ENCODE data around the gene TNIK. TPM values are rescaled to one million over a fixed set of nuclear protein-coding genes. Genes with fewer than 3 reads are reported as not detected.

The TNIK gene
- total and polyA plus RNA-seq, 4 donors, result 3.7 to 9.8 (median 5.2) TPM

DNA sequence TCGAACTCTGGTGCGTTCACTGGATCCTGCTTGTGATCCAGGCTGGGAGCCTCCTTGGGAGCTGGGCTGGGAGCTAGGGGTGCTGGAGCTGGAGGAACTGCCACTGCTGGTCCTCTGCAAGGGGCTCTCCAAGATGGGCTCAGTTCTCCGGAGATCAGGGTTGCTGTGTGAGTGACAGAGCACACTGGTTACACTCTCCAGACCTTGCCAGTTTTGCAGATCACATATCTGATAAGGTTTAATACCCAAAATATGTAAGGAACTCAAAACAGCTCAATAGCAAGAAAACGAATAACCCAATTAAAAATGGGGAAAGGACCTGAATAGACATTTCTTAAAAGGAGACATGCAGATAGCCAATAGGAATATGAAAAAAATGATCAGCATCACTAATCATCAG, 349.5 kb downstream of the TNIK start:
- Histone ChIP-seq H3K27ac (ENCODE audit: low read depth in 1 of 2, low read length in 2 of 2) (no peak overlapping the region), H3K9ac (ENCODE audit: low read depth in 1 of 2, low read length in 2 of 2) (no peak overlapping the region), H3K9me3 (ENCODE audit: control insufficient read depth in 4 of 4, low read length in 3 of 4) (no peaks in the 10 kb centered on the region), H3K36me3 (ENCODE audit: control insufficient read depth in 4 of 4, insufficient read depth in 3 of 4, low read depth in 1 of 4, low read length in 3 of 4) (peaks cover 2 to 6% (median 5%) of the 10 kb centered on the region in 4 donors), H3K4me1 (ENCODE audit: control insufficient read depth in 4 of 4, insufficient read depth in 4 of 4, low read length in 3 of 4) (no peaks in the 10 kb centered on the region), H3K4me3 (ENCODE audit: low read depth in 1 of 3, low read length in 3 of 3) (no peak overlapping the region), H3K27me3 (ENCODE audit: control insufficient read depth in 4 of 4, insufficient read depth in 4 of 4, low read length in 3 of 4) (no peaks in the 10 kb centered on the region)
- DNase-seq (ENCODE audit: low spot score), result no peak
- TF ChIP-seq, protein P1, sequence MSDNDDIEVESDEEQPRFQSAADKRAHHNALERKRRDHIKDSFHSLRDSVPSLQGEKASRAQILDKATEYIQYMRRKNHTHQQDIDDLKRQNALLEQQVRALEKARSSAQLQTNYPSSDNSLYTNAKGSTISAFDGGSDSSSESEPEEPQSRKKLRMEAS (IDR thresholded peaks at IDR 0.05), result no peak
- TF ChIP-seq SP1 (IDR thresholded peaks at IDR 0.05), result no peak
- no peak for TF ChIP-seq YY1 (IDR thresholded peaks at IDR 0.05)
- TF ChIP-seq, protein P2, sequence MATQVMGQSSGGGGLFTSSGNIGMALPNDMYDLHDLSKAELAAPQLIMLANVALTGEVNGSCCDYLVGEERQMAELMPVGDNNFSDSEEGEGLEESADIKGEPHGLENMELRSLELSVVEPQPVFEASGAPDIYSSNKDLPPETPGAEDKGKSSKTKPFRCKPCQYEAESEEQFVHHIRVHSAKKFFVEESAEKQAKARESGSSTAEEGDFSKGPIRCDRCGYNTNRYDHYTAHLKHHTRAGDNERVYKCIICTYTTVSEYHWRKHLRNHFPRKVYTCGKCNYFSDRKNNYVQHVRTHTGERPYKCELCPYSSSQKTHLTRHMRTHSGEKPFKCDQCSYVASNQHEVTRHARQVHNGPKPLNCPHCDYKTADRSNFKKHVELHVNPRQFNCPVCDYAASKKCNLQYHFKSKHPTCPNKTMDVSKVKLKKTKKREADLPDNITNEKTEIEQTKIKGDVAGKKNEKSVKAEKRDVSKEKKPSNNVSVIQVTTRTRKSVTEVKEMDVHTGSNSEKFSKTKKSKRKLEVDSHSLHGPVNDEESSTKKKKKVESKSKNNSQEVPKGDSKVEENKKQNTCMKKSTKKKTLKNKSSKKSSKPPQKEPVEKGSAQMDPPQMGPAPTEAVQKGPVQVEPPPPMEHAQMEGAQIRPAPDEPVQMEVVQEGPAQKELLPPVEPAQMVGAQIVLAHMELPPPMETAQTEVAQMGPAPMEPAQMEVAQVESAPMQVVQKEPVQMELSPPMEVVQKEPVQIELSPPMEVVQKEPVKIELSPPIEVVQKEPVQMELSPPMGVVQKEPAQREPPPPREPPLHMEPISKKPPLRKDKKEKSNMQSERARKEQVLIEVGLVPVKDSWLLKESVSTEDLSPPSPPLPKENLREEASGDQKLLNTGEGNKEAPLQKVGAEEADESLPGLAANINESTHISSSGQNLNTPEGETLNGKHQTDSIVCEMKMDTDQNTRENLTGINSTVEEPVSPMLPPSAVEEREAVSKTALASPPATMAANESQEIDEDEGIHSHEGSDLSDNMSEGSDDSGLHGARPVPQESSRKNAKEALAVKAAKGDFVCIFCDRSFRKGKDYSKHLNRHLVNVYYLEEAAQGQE (IDR thresholded peaks at IDR 0.05), result no peak
- TF ChIP-seq, protein P3, sequence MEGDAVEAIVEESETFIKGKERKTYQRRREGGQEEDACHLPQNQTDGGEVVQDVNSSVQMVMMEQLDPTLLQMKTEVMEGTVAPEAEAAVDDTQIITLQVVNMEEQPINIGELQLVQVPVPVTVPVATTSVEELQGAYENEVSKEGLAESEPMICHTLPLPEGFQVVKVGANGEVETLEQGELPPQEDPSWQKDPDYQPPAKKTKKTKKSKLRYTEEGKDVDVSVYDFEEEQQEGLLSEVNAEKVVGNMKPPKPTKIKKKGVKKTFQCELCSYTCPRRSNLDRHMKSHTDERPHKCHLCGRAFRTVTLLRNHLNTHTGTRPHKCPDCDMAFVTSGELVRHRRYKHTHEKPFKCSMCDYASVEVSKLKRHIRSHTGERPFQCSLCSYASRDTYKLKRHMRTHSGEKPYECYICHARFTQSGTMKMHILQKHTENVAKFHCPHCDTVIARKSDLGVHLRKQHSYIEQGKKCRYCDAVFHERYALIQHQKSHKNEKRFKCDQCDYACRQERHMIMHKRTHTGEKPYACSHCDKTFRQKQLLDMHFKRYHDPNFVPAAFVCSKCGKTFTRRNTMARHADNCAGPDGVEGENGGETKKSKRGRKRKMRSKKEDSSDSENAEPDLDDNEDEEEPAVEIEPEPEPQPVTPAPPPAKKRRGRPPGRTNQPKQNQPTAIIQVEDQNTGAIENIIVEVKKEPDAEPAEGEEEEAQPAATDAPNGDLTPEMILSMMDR (IDR thresholded peaks at IDR 0.05; ENCODE audit: low read depth, low read length, missing input control), result no peak
- TF ChIP-seq RXRA (IDR thresholded peaks at IDR 0.05), result no peak
- 99% methylated on average over 4 of the region's 4 CpGs for WGBS

DNA sequence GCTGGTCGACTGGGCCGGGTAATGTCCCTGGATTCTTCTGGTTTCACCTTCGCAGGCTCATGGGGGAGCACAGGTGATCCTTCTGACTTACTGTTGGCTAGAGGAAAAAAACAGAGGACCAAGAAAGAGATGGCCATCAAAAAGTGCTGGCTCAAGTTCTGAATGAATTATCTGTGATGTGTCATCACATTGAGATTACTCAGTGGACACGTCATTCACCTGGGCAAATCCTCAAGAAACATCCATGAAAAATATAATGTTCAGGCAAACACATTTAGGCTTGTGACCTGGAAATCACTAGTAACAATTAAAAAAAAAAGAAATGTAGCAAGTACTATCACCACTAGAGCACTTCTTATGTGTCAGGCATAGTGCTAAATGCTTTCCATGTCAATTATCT, 352.1 kb downstream of the TNIK start:
- 74% methylated on average over 4 of the region's 4 CpGs for WGBS
- no peak overlapping the region for H3K4me3 ChIP-seq (ENCODE audit: low read depth in 1 of 3, low read length in 3 of 3)
- H3K9me3 ChIP-seq (ENCODE audit: control insufficient read depth in 4 of 4, low read length in 3 of 4), result no peaks in the 10 kb centered on the region
- peaks cover 2 to 6% (median 5%) of the 10 kb centered on the region in 4 donors for H3K36me3 ChIP-seq (ENCODE audit: control insufficient read depth in 4 of 4, insufficient read depth in 3 of 4, low read depth in 1 of 4, low read length in 3 of 4)
- no peaks in the 10 kb centered on the region for H3K4me1 ChIP-seq (ENCODE audit: control insufficient read depth in 4 of 4, insufficient read depth in 4 of 4, low read length in 3 of 4)
- H3K9ac ChIP-seq (ENCODE audit: low read depth in 1 of 2, low read length in 2 of 2), result no peak overlapping the region
- no peak overlapping the region for H3K27ac ChIP-seq (ENCODE audit: low read depth in 1 of 2, low read length in 2 of 2)
- H3K27me3 ChIP-seq (ENCODE audit: control insufficient read depth in 4 of 4, insufficient read depth in 4 of 4, low read length in 3 of 4), result no peaks in the 10 kb centered on the region
- DNase-seq (ENCODE audit: low spot score), result no peak
- TF ChIP-seq HNF4A (conservative IDR thresholded peaks at IDR 0.05) (no peak), YY1 (IDR thresholded peaks at IDR 0.05) (no peak), JUND (IDR thresholded peaks at IDR 0.05) (no peak), TAF1 (conservative IDR thresholded peaks at IDR 0.05) (no peak), NR2F2 (IDR thresholded peaks at IDR 0.05) (no peak), GABPA (IDR thresholded peaks at IDR 0.05 in 1 of 2, conservative IDR thresholded peaks at IDR 0.05 in 1 of 2) (no peak), RAD21 (IDR thresholded peaks at IDR 0.05) (no peak)
- TF ChIP-seq, protein P4, sequence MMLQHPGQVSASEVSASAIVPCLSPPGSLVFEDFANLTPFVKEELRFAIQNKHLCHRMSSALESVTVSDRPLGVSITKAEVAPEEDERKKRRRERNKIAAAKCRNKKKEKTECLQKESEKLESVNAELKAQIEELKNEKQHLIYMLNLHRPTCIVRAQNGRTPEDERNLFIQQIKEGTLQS (IDR thresholded peaks at IDR 0.05), result no peak
- TF ChIP-seq, protein P2 (IDR thresholded peaks at IDR 0.05), result no peak
- TF ChIP-seq, protein P5, sequence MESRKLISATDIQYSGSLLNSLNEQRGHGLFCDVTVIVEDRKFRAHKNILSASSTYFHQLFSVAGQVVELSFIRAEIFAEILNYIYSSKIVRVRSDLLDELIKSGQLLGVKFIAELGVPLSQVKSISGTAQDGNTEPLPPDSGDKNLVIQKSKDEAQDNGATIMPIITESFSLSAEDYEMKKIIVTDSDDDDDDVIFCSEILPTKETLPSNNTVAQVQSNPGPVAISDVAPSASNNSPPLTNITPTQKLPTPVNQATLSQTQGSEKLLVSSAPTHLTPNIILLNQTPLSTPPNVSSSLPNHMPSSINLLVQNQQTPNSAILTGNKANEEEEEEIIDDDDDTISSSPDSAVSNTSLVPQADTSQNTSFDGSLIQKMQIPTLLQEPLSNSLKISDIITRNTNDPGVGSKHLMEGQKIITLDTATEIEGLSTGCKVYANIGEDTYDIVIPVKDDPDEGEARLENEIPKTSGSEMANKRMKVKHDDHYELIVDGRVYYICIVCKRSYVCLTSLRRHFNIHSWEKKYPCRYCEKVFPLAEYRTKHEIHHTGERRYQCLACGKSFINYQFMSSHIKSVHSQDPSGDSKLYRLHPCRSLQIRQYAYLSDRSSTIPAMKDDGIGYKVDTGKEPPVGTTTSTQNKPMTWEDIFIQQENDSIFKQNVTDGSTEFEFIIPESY (IDR thresholded peaks at IDR 0.05), result no peak
- TF ChIP-seq, protein P3 (IDR thresholded peaks at IDR 0.05; ENCODE audit: low read depth, low read length, missing input control), result no peak
